Activated gamma-delta T cell treated with Interleukin-2 at 50 U/mL for 16 hours (primary cell): Measurements from ENCODE around the gene PCDHGA7.
"Not testable (repeated sequence)": the region's sequence is repeated elsewhere in the genome, so short reads cannot be mapped to it uniquely, and the experiment has no call there.

Source experiments
- DNase-seq: peaks from one replicate; pipeline ENCODE4 v3.0.0-alpha.2; 2020

Gene PCDHGA7

GRCh38 chr5:141432726-141433125 is 50.2 kb downstream of the PCDHGA7 start:
- DNase-seq: not testable (repeated sequence)

DNA sequence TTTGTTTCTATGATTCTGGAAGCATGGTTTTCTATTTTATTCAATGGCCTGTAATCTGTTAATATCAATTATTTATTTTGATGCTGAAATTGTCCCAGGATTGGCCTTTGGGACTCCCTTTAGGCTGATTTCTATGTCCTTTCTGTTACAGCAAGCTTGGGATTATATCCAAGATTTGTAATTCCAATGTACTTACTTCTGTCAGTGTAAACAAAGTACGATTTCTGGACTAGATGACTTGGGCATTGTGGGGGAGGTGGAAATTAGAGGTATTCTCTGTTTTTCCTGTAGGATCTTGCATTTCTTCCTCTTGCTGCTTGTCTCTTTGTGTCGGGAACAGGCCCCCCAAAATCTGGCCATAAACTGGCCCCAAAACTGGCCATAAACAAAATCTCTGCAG is 51.5 kb downstream of the PCDHGA7 start:
- no peak for DNase-seq
